K562 treated with DMSO at 1 percent for 48 hours (cell line): ENCODE data around the gene NCR2. TPM values are rescaled to one million over a fixed set of nuclear protein-coding genes. Genes with fewer than 3 reads are reported as not detected.

ENCODE experiments used
- total RNA-seq: library from RNA; unstranded; fragments of 300-600 nt; gene quantifications from 2 replicates; pipeline ENCODE4 v1.2.3, GENCODE V29; 2022; ENCODE audit warnings: low replicate concordance; ENCODE audit errors: extremely low read depth

Gene NCR2, protein sequence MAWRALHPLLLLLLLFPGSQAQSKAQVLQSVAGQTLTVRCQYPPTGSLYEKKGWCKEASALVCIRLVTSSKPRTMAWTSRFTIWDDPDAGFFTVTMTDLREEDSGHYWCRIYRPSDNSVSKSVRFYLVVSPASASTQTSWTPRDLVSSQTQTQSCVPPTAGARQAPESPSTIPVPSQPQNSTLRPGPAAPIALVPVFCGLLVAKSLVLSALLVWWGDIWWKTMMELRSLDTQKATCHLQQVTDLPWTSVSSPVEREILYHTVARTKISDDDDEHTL
- total RNA-seq = not detected in 2 replicates

GRCh38 chr6:41335296-41335695, at the start of gene NCR2:
Gene NCR2 (plus strand): TSS chr6:41335608. CDS start chr6:41335877, 269 bp downstream.

GRCh38 chr6:41286544-41287346, 48.7 kb upstream of the NCR2 start, which contains the start of gene TREM1:
Gene TREM1 (minus strand): TSS chr6:41286682. CDS start chr6:41286655, 27 bp downstream.

Other genes starting within 250 kb of the NCR2 start
- not detected in 2 replicates for gene TREML1, start 181.3 kb upstream of the NCR2 start, total RNA-seq
- gene TREM2, start 172.5 kb upstream of the NCR2 start, total RNA-seq = not detected in 2 replicates
- not detected in 2 replicates for gene TREML2, start 134.5 kb upstream of the NCR2 start, total RNA-seq
- not detected in 2 replicates for gene TREML4, start 107.3 kb upstream of the NCR2 start, total RNA-seq
- not detected in 2 replicates for gene TREM1, start 48.9 kb upstream of the NCR2 start, total RNA-seq
- gene FOXP4, start 210.8 kb downstream of the NCR2 start, total RNA-seq = not detected in 2 replicates